UCSD-AML1 (cell line): Measurements from ENCODE around the gene OST4.

Experiments used
- DNase-seq: peaks from one replicate; lab custom pipeline; 2025; ENCODE audit not compliant: unreplicated experiment; lab: John Stamatoyannopoulos, UW

Gene OST4

DNA sequence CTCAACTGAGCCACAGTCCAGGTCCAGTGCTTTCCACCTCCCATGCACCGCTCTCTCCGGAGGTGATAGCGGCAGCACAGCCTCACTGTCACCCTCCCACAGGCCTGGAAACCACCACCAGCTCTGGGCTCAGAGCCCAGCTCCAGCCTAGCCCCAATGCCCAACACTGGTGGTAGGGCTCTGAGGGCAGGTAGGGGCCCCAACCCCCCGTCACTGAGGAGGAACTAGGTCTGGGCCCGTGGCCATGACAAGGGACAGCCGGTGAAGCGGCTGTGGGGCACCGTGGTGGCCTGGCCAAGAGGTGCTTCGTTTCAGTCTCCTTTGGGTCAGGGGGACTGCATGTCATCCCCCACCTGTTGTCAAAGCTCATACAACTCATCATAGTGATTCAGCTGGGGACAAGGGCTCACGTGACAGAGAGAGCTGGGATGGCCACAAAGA, 44.2 kb downstream of the OST4 start:
- no peak for DNase-seq

DNA sequence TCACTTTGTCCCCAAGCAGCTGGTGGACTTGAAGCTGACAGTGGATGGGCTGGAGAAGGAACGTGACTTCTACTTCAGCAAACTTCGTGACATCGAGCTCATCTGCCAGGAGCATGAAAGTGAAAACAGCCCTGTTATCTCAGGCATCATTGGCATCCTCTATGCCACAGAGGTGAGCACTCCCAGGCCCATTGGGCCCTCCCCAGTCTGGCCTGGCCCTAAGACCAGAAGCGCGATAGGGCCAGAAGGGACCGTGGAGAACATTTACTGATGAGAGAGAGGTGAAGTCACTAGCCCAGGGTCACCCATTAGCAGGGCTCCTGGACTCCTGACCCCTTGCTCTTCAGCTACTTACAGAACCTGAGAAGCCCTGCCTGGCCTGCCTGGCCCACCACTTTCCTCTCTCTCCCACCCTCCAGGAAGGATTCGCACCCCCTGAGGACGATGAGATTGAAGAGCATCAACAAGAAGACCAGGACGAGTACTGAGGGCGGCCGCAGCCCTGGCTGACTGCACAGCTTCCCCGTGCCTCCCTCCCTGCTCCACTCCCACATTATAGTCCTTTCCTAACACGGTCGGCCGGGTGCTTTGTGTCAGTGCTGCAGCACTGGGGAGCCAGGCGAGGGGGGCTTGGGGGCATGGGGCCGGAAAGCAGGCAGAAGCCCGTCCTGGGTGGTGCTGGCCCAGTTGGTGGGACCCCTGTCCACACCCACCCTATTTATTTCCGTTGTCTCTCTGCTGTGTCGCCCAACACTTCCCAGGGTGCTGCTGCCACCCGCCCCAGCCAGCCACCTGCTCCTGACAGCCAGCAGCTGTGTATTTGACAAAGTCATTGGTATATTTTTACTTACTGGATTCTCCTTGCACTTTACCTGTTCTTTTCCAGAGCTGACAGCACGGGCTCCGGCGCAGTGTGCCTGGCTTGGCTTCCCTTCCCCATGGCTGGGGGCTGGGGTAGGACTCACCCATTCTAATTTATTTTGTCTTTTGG, 45.3 kb downstream of the OST4 start:
- no peak for DNase-seq

DNA sequence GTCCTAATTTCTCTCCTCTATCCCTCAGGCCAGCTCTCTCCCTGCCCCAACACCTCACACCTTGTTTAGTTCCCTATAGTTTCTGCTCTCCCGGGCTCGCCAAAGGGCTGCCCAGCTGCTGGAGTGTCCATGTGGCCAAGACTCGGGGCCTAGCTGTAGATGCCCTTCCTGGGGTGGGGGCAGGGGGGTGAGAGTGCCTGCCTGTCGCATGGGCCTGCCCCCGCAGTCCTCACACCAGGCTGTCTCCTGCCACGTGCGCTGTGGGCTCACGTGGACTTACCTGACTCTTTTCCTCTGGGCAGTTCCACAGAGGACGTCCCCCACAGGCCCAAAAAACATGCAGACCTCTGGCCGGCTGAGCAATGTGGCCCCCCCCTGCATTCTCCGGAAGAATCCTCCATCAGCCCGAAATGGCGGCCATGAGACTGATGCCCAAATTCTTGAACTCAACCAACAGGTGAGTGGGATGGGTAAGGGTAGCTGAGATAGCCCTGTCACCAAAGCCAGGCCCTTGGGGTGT, 46.1 kb downstream of the OST4 start:
- DNase-seq: no peak

DNA sequence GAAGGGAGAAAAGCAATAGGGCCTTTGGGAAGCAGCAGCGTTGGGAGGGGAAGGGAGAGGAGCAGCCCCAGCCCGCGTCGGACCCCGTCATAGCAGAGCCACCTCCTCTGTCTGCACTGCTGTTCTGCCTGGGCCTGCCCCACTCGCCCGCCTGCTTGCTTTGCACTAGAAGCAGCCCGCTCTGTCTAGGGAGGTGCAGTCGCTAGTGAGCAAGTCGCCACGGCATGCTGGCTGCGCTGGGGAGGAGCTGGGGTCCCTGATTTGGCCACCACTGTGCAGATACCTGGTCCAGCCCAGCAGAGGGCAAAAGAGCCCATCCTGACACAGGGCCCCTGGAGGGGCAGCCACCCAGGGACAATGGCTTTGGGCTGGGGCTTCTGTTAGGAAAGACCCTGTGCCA, 46.6 kb downstream of the OST4 start:
- DNase-seq: no peak

DNA sequence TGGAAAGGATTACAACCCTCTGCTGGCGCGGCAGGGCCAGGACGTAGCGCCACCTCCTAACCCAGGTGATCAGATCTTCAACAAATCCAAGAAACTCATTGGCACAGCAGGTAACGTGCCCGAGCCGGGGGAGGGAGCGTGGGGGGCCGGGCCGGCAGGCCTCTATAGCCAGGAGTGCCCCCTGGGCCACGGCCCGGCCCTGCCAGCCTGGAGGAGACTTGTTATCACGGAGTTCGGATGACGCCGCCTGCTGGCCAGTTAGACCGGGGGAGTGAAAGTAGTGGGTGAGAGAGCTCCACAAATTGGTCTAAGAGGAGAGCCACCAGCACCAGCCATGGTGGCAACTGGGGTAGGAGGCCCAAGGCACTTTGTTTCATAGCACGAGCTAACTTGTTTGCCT, 47.3 kb downstream of the OST4 start:
- no peak for DNase-seq

DNA sequence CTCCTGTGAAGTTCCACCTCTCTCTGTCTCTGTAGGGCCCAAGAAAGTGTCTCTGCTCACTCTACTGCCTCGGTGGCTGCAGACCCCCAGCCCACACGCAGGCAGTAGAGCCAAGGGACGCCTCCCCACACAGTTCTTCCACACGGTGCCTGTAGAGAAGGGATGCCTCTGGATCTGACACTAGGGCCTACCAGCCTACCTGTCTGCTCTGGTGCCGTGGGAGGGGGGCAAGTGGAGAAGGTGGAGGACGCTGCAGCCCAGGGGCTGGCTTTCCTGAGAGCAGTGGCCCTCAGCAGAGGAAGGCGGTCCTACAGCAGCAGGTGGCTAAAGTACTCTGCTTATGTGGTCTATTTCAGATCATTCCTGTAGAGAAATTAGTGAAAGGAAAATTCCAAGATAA, 47.7 kb downstream of the OST4 start:
- DNase-seq: no peak

DNA sequence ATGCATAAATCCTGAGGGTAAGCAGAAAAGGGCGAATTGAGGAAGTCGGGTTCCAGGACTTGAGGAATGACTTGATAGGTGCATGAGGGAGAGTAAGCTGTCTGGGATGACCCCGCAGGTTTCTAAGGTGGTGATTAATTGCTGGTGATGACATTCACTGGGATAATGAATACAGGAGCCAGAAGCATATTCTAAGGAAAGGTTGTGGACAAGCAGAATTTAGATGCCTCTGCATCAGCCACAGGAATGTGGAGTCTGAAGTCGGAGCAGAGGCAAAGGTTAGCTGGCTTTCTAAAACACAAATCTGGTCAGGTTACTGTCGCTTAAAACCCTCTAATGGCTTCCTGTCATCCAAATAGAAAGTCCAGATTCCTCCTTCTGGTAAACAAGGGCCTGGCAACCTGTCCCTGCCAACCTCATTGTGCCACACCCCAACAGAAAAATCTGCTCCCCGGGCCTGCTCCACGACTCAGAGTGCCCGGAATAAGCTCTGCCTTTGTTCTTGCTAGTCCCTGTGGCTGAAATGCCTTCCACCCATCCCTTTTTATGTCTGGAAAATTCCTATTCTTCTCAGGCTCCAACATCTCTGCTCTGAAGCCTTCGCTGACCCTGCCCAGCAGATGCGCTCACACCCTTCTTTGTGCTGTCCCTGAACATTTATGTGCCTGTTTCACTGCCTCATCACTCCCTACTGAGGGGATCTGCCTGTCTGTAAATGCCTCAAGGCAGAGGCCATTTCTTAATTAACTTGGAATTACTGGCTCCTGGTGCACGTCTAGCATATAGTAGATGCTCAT, 50.0 kb downstream of the OST4 start:
- no peak for DNase-seq
